Psoas muscle (tissue), 8 donors: ENCODE measurements around the gene RAB40C. TPM values are rescaled to one million over a fixed set of nuclear protein-coding genes. Genes with fewer than 3 reads are reported as not detected.

ENCODE experiments used
- ATAC-seq, 4 donors: fragments of 200-7000 bp; cut with Tn5 transposase; one replicate each; pipeline ENCODE4 v1.9.1; 2020; ENCODE audit warnings: moderate library complexity in 3 of 4, mild to moderate bottlenecking in 2 of 4
- DNase-seq, 2 donors: peaks; one replicate each; pipeline ENCODE4 v3.0.0-alpha.2; 2020
- H3K27ac ChIP-seq: fragments of 200-600 bp; one replicate; pipeline ENCODE4 v1.8.0; 2022
- H3K27me3 ChIP-seq, 3 donors: fragments of 200-600 bp in 1 of 3; one replicate each; pipeline versions ENCODE4 v1.6.1 to v1.8.0; 2013 to 2022; ENCODE audit warnings: low read length in 2 of 3, mild to moderate bottlenecking in 2 of 3, moderate library complexity in 1 of 3; ENCODE audit not compliant: insufficient read depth in 3 of 3
- H3K36me3 ChIP-seq, 2 donors: fragments of 200-600 bp in 1 of 2; one replicate each; pipeline versions ENCODE4 v1.6.1 to v1.8.0; 2013 to 2022; ENCODE audit warnings: low read depth in 1 of 2, mild to moderate bottlenecking in 1 of 2, moderate library complexity in 1 of 2; ENCODE audit not compliant: insufficient read depth in 1 of 2
- H3K4me1 ChIP-seq: fragments of 200-600 bp; one replicate; pipeline ENCODE4 v1.8.0; 2022
- H3K4me3 ChIP-seq: fragments of 200-600 bp; one replicate; pipeline ENCODE4 v1.8.0; 2022; ENCODE audit warnings: mild to moderate bottlenecking
- H3K9me3 ChIP-seq: fragments of 200-600 bp; one replicate; pipeline ENCODE4 v1.8.0; 2022
- WGBS, 3 donors: extraction: QIAGEN DNeasy Blood & Tissue Kit; methylation state at CpG; one replicate each; pipeline versions ENCODE4 v1.1.6 to v1.1.7; 2013; 5-methylcytosine and 5-hydroxymethylcytosine counted together
- intact Hi-C, 2 donors: fragments of 100-400 bp; cut with DNase I; formaldehyde crosslinking; loops; one replicate each; pipeline versions ENCODE4 v1.11.0 to v1.14.2; 2022
- polyA plus RNA-seq, 3 donors: library from polyadenylated mRNA; stranded (reverse); fragments of 200-250 nt; gene quantifications; one replicate each; pipeline ENCODE4 v1.2.3, GENCODE V29; 2013
- total RNA-seq, 4 donors: library from RNA; stranded (reverse); fragmentation: NEBNext Ultra II Directional in 2 of 4; extraction: Animal tissue kit (Norgen Biotek cat#: 25700) in 2 of 4; gene quantifications; one replicate each; pipeline versions ENCODE4 v1.2.1 to v1.2.4, GENCODE V29; 2021 to 2023
- TF ChIP-seq, protein P1 (sequence below): fragments of 200-600 bp; IDR thresholded peaks from one replicate; pipeline ENCODE4 v1.8.0; 2022; ENCODE audit warnings: antibody characterized with exemption
- donor health status: healthy with polysubstance abuse.
- donor health status: DM: no; HTN: no; CAD: no; lungs with moderate emphysema.
- donor health status: Bipolar disorder and iron deficiency.
- donor health status: healthy.
- donor health status: DM: yes; HTN: yes; CAD: no.
- donor health status: DM: no; HTN: no; CAD: no.
- donor health status: DM: no; HTN: no; CAD: no.
- donor health status: DM: yes; HTN: yes; CAD: no.

RAB40C gene
- total and polyA plus RNA-seq, 7 donors = 12.3 to 20.2 (median 15.7) TPM

DNA sequence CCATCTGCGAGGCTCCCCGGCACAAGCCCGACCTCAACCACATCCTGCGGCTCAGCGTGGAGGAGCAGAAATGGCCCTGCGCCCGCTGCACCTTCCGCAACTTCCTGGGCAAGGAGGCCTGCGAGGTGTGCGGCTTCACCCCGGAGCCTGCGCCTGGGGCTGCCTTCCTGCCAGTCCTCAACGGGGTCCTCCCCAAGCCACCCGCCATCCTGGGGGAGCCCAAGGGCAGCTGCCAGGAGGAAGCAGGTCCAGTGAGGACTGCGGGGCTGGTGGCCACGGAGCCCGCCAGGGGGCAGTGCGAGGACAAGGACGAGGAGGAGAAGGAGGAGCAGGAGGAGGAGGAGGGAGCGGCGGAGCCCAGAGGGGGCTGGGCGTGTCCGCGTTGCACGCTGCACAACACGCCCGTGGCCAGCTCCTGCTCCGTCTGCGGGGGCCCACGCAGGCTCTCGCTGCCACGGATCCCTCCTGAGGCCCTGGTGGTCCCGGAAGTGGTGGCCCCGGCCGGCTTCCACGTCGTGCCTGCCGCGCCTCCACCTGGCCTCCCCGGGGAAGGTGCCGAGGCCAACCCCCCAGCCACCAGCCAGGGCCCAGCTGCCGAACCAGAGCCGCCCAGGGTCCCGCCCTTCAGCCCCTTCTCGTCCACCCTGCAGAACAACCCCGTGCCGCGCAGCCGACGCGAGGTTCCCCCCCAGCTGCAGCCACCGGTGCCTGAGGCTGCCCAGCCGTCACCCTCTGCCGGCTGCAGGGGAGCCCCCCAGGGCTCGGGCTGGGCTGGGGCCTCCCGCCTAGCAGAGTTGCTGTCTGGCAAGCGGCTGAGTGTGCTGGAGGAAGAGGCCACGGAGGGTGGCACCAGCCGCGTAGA, 42.7 kb upstream of the RAB40C start:
- TF ChIP-seq, protein P1, sequence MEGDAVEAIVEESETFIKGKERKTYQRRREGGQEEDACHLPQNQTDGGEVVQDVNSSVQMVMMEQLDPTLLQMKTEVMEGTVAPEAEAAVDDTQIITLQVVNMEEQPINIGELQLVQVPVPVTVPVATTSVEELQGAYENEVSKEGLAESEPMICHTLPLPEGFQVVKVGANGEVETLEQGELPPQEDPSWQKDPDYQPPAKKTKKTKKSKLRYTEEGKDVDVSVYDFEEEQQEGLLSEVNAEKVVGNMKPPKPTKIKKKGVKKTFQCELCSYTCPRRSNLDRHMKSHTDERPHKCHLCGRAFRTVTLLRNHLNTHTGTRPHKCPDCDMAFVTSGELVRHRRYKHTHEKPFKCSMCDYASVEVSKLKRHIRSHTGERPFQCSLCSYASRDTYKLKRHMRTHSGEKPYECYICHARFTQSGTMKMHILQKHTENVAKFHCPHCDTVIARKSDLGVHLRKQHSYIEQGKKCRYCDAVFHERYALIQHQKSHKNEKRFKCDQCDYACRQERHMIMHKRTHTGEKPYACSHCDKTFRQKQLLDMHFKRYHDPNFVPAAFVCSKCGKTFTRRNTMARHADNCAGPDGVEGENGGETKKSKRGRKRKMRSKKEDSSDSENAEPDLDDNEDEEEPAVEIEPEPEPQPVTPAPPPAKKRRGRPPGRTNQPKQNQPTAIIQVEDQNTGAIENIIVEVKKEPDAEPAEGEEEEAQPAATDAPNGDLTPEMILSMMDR = peak; percentile 49
- ATAC-seq (peak; percentile 68 to 83 (median 74)), DNase-seq (peak; percentile 77 to 90)
- intact Hi-C loops = no loop called here
- Histone ChIP-seq H3K36me3 (peaks cover 4 to 41% of the 10 kb centered on the region in 2 donors), H3K27me3 (no peaks in the 10 kb centered on the region), H3K27ac (no peak overlapping the region), H3K4me1 (no peaks in the 10 kb centered on the region), H3K9me3 (no peaks in the 10 kb centered on the region), H3K4me3 (no peak overlapping the region)
- 69 to 76% (median 72%) methylated on average over 44 to 60 of the region's 60 CpGs for WGBS, 3 donors

DNA sequence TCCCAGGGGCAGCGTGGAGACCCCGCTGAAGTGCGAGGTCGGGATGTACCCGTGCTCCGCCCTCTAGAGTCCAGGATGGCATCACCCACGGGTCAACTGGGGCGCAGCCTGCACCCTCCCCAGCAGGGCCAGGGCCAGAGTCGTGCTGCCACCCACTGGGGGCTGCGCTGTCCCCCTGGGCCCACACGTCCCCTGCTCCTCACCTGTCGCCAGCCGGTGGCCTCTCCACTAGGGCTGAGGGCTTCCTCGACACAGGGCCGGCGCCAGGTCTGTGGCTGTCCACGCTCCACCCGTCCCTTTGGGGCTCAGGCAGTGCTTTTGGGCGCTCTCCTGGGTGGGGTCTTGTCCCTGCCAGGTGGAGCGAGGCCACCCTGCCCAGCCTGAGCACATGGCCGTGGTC, 41.3 kb upstream of the RAB40C start:
- TF ChIP-seq, protein P1 = no peak
- intact Hi-C loops = no loop called here
- Histone ChIP-seq H3K4me1 (no peaks in the 10 kb centered on the region), H3K4me3 (no peak overlapping the region), H3K27me3 (no peaks in the 10 kb centered on the region), H3K36me3 (peaks cover 8 to 52% of the 10 kb centered on the region in 2 donors), H3K9me3 (no peaks in the 10 kb centered on the region), H3K27ac (no peak overlapping the region)
- DNase-seq = no peak
- 94 to 96% (median 95%) methylated on average over 20 to 21 of the region's 21 CpGs for WGBS, 3 donors
- ATAC-seq = no peak

DNA sequence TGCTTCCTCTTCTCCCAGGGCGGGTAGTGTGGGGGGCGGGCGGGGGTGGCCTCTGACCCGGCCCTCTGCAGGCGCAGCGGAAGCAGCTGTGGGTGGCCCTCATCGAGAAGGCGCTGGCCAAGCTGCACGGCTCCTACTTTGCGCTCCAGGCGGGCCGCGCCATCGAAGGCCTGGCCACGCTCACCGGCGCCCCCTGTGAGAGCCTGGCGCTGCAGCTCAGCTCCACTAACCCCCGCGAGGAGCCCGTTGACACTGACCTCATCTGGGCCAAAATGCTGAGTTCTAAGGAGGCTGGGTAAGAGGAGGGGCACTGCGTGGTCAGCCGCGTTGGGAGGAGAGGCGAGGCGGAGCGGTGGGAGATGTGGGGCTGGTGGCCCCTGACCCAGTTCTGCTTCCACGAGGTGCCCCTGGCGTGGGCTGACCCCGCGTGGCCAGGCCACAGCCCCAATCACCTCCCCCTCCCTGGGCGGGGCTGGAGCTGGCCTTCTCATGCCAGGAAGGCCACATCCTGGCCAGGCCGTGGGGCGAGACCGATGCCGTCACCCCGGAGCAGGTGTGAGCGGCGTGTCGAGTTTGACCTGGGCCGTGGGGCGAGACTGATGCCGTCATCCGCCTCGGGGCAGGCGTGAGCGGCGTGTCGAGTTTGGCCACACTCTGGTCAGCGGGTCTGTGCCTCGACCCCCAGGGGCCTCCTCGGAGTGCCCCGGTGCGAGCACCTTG, 40.2 kb upstream of the RAB40C start:
- no peak overlapping the region for H3K4me3 ChIP-seq
- H3K36me3 ChIP-seq = peaks cover 8 to 58% of the 10 kb centered on the region in 2 donors
- H3K4me1 ChIP-seq = no peaks in the 10 kb centered on the region
- TF ChIP-seq, protein P1 = no peak
- no peaks in the 10 kb centered on the region for H3K9me3 ChIP-seq
- 94 to 95% (median 94%) methylated on average over 40 to 54 of the region's 54 CpGs for WGBS, 3 donors
- intact Hi-C loops = no loop called here
- no peak overlapping the region for H3K27ac ChIP-seq
- ATAC-seq = no peak
- H3K27me3 ChIP-seq = no peaks in the 10 kb centered on the region
- DNase-seq = no peak

DNA sequence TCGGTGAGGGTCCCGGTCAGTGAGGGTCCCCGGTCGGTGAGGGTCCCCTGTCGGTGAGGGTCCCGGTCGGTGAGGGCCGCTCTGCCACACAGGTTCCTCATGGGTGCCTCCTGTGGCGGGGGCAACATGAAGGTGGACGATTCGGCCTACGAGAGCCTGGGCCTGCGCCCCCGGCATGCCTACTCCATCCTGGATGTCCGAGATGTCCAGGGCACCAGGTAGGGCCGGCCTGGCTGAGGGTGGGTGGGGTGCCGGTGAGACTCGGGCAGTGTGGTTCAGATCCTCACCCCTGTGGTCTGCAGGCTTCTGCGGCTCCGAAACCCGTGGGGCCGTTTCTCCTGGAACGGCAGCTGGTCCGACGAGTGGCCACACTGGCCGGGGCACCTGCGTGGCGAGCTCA, 38.7 kb upstream of the RAB40C start:
- intact Hi-C loops = no loop called here
- H3K27ac ChIP-seq = no peak overlapping the region
- peaks cover 8 to 58% of the 10 kb centered on the region in 2 donors for H3K36me3 ChIP-seq
- no peaks in the 10 kb centered on the region for H3K27me3 ChIP-seq
- no peaks in the 10 kb centered on the region for H3K9me3 ChIP-seq
- H3K4me1 ChIP-seq = no peaks in the 10 kb centered on the region
- TF ChIP-seq, protein P1 = no peak
- WGBS, 3 donors = 96 to 97% (median 97%) methylated on average over 24 to 28 of the region's 28 CpGs
- ATAC-seq = no peak
- no peak for DNase-seq
- no peak overlapping the region for H3K4me3 ChIP-seq
